ENCODE measurements around the gene KRTAP4-2. TPM values are rescaled to one million over a fixed set of nuclear protein-coding genes. Genes with fewer than 3 reads are reported as not detected.

Gene KRTAP4-2
- polyA plus RNA-seq, 1 of the 3 experiments (the other 2 are of a cell fraction): not detected

DNA sequence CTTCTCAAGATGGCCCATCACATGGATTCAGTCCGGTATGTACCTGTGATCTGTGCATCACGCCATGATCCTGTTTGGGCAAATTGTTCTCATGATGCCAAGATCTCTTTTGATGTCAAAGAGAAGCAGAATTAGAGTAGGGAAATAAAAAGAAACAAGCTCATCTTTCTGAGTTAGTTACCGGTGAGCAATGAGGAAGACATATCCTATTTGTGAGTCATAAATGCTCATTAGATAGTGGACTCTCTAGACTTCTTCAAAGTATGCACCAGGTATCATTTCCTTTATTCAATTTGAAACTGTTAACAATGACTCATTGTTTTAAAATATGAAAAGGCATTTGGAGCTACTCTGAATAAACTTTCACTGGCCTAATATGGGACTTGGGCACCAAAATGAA is 46.0 kb downstream of the KRTAP4-2 start:
- Histone ChIP-seq H3K27ac (ENCODE audit: low read depth in 2 of 2, low read length in 1 of 2) (peak overlapping the region in 1 of 2 experiments; percentile 6; a peak in 1 of 4 replicates), H3K4me2 (no peak overlapping the region)
- POLR2A ChIA-PET: no interaction called here

More for the DNA sequence above, 46.0 kb downstream of the KRTAP4-2 start:
- Histone ChIP-seq H3K4me3 (ENCODE audit: low read depth in 2 of 2, low read length in 1 of 2) (no peak overlapping the region), H3K79me2 (ENCODE audit: insufficient read depth) (no peaks in the 10 kb centered on the region), H3K9me2 (no peaks in the 10 kb centered on the region), H4K20me1 (ENCODE audit: insufficient read depth) (no peaks in the 10 kb centered on the region), H3K9ac (no peak overlapping the region), H3K4me1 (ENCODE audit: control insufficient read depth in 1 of 2, insufficient read depth in 2 of 2, low read depth in 1 of 2, low read length in 1 of 2) (peaks cover 0 to 12% of the 10 kb centered on the region in 2 experiments; a peak in 1 of 4 replicates), H2AFZ (ENCODE audit: low read depth) (peak overlapping the region; percentile 33; the same call in 1 of the 2 replicates), H3K36me3 (replicated peaks in 1 of 2; ENCODE audit: control insufficient read depth in 1 of 2, insufficient read depth in 2 of 2, low read length in 1 of 2) (no peaks in the 10 kb centered on the region), H3F3A (replicated peaks; ENCODE audit: insufficient read depth) (no peaks in the 10 kb centered on the region), H3K9me3 (no peaks in the 10 kb centered on the region), H3K27me3 (ENCODE audit: insufficient read depth) (no peaks in the 10 kb centered on the region)
- WGBS (ENCODE audit: low lambda C conversion rate): 14% methylated on average over 3 of the region's 3 CpGs
- CTCF ChIA-PET: no interaction called here
- DNase-seq: no peak
- TF ChIP-seq ELF1 (IDR thresholded peaks at IDR 0.05) (0 out of 2 replicates have a peak, but pooled peaks have one; percentile 13), TEAD4 (IDR thresholded peaks at IDR 0.05; ENCODE audit: borderline replicate concordance, insufficient read depth) (no peak), FOSL2 (IDR thresholded peaks at IDR 0.05; ENCODE audit: borderline replicate concordance, low read depth) (peak; percentile 44; the same call in 1 of the 2 replicates), JUND (IDR thresholded peaks at IDR 0.05) (0 out of 2 replicates have a peak, but pooled peaks have one; percentile 33)

Small RNA genes lying within 50 kb of the gene (small RNA-seq; reads per million reads assigned to genes)
- gene KRTAP4-17P: 0 reads per million in 7 experiments

Other genes with a start within 250 kb of the KRTAP4-2 start
- gene KRT23, start 240.6 kb downstream of the KRTAP4-2 start, polyA plus RNA-seq (2012; rRNA removed): not detected in 2 replicates
- gene KRT39, start 211.3 kb downstream of the KRTAP4-2 start, polyA plus RNA-seq (2012; rRNA removed): not detected in 2 replicates
- gene KRT40, start 193.9 kb downstream of the KRTAP4-2 start, polyA plus RNA-seq (2012; rRNA removed): not detected in 2 replicates
- not detected in 2 replicates for gene KRTAP3-3, start 184.1 kb downstream of the KRTAP4-2 start, polyA plus RNA-seq (2012; rRNA removed)
- not detected in 2 replicates for gene KRTAP3-2, start 178.3 kb downstream of the KRTAP4-2 start, polyA plus RNA-seq (2012; rRNA removed)
- not detected in 2 replicates for gene KRTAP3-1, start 169.1 kb downstream of the KRTAP4-2 start, polyA plus RNA-seq (2012; rRNA removed)
- not detected in 2 replicates for gene KRTAP1-5, start 151.0 kb downstream of the KRTAP4-2 start, polyA plus RNA-seq (2012; rRNA removed)
- gene KRTAP1-4, start 148.0 kb downstream of the KRTAP4-2 start, polyA plus RNA-seq (2012; rRNA removed): not detected in 2 replicates
- gene KRTAP1-3, start 143.3 kb downstream of the KRTAP4-2 start, polyA plus RNA-seq (2012; rRNA removed): not detected in 2 replicates
- not detected in 2 replicates for gene KRTAP1-1, start 136.8 kb downstream of the KRTAP4-2 start, polyA plus RNA-seq (2012; rRNA removed)
- gene KRTAP2-1, start 130.9 kb downstream of the KRTAP4-2 start, polyA plus RNA-seq (2012; rRNA removed): not detected in 2 replicates
- gene KRTAP2-2, start 123.0 kb downstream of the KRTAP4-2 start, polyA plus RNA-seq (2012; rRNA removed): not detected in 2 replicates
- 0.36 and 0.39 TPM in 2 replicates for gene KRTAP2-3, start 118.1 kb downstream of the KRTAP4-2 start, polyA plus RNA-seq (2012; rRNA removed)
- gene KRTAP2-4, start 112.3 kb downstream of the KRTAP4-2 start, polyA plus RNA-seq (2012; rRNA removed): not detected in 2 replicates
- gene KRTAP4-7, start 94.1 kb downstream of the KRTAP4-2 start, polyA plus RNA-seq (2012; rRNA removed): not detected in 2 replicates
- gene KRTAP4-8, start 80.1 kb downstream of the KRTAP4-2 start, polyA plus RNA-seq (2012; rRNA removed): not detected in 2 replicates
- not detected in 2 replicates for gene KRTAP4-16, start 76.0 kb downstream of the KRTAP4-2 start, polyA plus RNA-seq (2012; rRNA removed)
- not detected in 2 replicates for gene KRTAP4-9, start 72.8 kb downstream of the KRTAP4-2 start, polyA plus RNA-seq (2012; rRNA removed)
- not detected in 2 replicates for gene KRTAP4-11, start 59.8 kb downstream of the KRTAP4-2 start, polyA plus RNA-seq (2012; rRNA removed)
- not detected in 2 replicates for gene KRTAP4-12, start 54.0 kb downstream of the KRTAP4-2 start, polyA plus RNA-seq (2012; rRNA removed)
- not detected in 2 replicates for gene KRTAP4-6, start 37.7 kb downstream of the KRTAP4-2 start, polyA plus RNA-seq (2012; rRNA removed)
- gene KRTAP4-5, start 28.4 kb downstream of the KRTAP4-2 start, polyA plus RNA-seq (2012; rRNA removed): not detected in 2 replicates
- not detected in 2 replicates for gene KRTAP4-4, start 17.5 kb downstream of the KRTAP4-2 start, polyA plus RNA-seq (2012; rRNA removed)
- not detected in 2 replicates for gene KRTAP4-3, start 10.0 kb downstream of the KRTAP4-2 start, polyA plus RNA-seq (2012; rRNA removed)
- not detected in 2 replicates for gene KRTAP4-1, start 6.7 kb upstream of the KRTAP4-2 start, polyA plus RNA-seq (2012; rRNA removed)
- gene KRTAP9-1, start 11.7 kb upstream of the KRTAP4-2 start, polyA plus RNA-seq (2012; rRNA removed): not detected in 2 replicates
- gene KRTAP9-2, start 48.4 kb upstream of the KRTAP4-2 start, polyA plus RNA-seq (2012; rRNA removed): not detected in 2 replicates
- gene KRTAP9-3, start 54.2 kb upstream of the KRTAP4-2 start, polyA plus RNA-seq (2012; rRNA removed): not detected in 2 replicates
- gene KRTAP9-8, start 59.8 kb upstream of the KRTAP4-2 start, polyA plus RNA-seq (2012; rRNA removed): not detected in 2 replicates
- gene KRTAP9-4, start 71.5 kb upstream of the KRTAP4-2 start, polyA plus RNA-seq (2012; rRNA removed): not detected in 2 replicates
- gene KRTAP9-9, start 77.2 kb upstream of the KRTAP4-2 start, polyA plus RNA-seq (2012; rRNA removed): not detected in 2 replicates
- not detected in 2 replicates for gene KRTAP9-6, start 87.2 kb upstream of the KRTAP4-2 start, polyA plus RNA-seq (2012; rRNA removed)
- not detected in 2 replicates for gene KRTAP9-7, start 97.5 kb upstream of the KRTAP4-2 start, polyA plus RNA-seq (2012; rRNA removed)
- not detected in 2 replicates for gene KRTAP29-1, start 124.6 kb upstream of the KRTAP4-2 start, polyA plus RNA-seq (2012; rRNA removed)
- not detected in 2 replicates for gene KRTAP16-1, start 131.1 kb upstream of the KRTAP4-2 start, polyA plus RNA-seq (2012; rRNA removed)
- not detected in 2 replicates for gene KRTAP17-1, start 137.5 kb upstream of the KRTAP4-2 start, polyA plus RNA-seq (2012; rRNA removed)
- not detected in 2 replicates for gene KRT33A, start 172.6 kb upstream of the KRTAP4-2 start, polyA plus RNA-seq (2012; rRNA removed)
- gene KRT33B, start 191.6 kb upstream of the KRTAP4-2 start, polyA plus RNA-seq (2012; rRNA removed): 0.08 TPM in 1 of 2 replicates, not detected in the other
- 0.05 and 0.08 TPM in 2 replicates for gene KRT34, start 204.1 kb upstream of the KRTAP4-2 start, polyA plus RNA-seq (2012; rRNA removed)
- gene KRT31, start 219.4 kb upstream of the KRTAP4-2 start, polyA plus RNA-seq (2012; rRNA removed): 0.03 TPM in 1 of 2 replicates, not detected in the other
- gene KRT37, start 246.4 kb upstream of the KRTAP4-2 start, polyA plus RNA-seq (2012; rRNA removed): not detected in 2 replicates

Data from SK-N-SH (cell line).